K562 (cell line): ENCODE measurements around the gene FMN2. TPM values are rescaled to one million over a fixed set of nuclear protein-coding genes. Genes with fewer than 3 reads are reported as not detected.

Source experiments
- ATAC-seq: fragments of 200-7000 bp; cut with Tn5 transposase; 3 replicates; pipeline ENCODE4 v1.9.1; 2020; ENCODE audit warnings: moderate library complexity
- BruUV-seq: library from RNA; stranded (reverse); fragments of 400-500 nt; replicated peaks from 2 replicates; lab custom pipeline; 2021; lab: Mats Ljungman, UMichigan
- CTCF ChIA-PET: fragments of 300-600 bp; formaldehyde crosslinking; extraction: SDS; loops from one replicate; lab custom pipeline; 2021; ENCODE audit warnings: low intra/inter-chr PET ratio; lab: Yijun Ruan, JAX
- POLR2A ChIA-PET: fragments of 300-600, 350-650 bp; sonication (Branson Sonifier 250); formaldehyde crosslinking; extraction: SDS; loops from one replicate; lab custom pipeline; 2021; ENCODE audit warnings: antibody characterized with exemption, inconsistent platforms; lab: Yijun Ruan, JAX
- DNase-seq, 4 experiments: peaks; one replicate each; pipeline versions ENCODE4 v3.0.0 to v3.0.0-alpha.2; 2011 to 2018; ENCODE audit warnings: low spot score in 3 of 4, mixed read lengths in 3 of 4; ENCODE audit errors: extremely low read depth in 1 of 4
- FAIRE-seq: peaks from 2 replicates; lab custom pipeline; 2011; peaks lifted over from hg19 to GRCh38; lab: Jason Lieb, UNC
- H2AFZ ChIP-seq: 2 replicates; pipeline ENCODE4 v1.6.0; 2011; ENCODE audit warnings: low read depth, low read length, control low read depth, inconsistent platforms
- H3K27ac ChIP-seq: fragments of 200-600 bp; 3 replicates; pipeline ENCODE4 v1.8.0; 2011; ENCODE audit warnings: low read depth, mild to moderate bottlenecking, control low read depth, inconsistent platforms, low read length, moderate library complexity, mixed read lengths; ENCODE audit errors: extremely low read depth
- H3K27me3 ChIP-seq, 2 experiments: fragments of 300-600 bp in 1 of 2; 2 replicates in 1 of 2; 3 replicates in 1 of 2; pipeline versions ENCODE4 v1.6.0 to v1.8.0; 2011; ENCODE audit warnings: inconsistent platforms in 2 of 2, low read length in 2 of 2, mild to moderate bottlenecking in 1 of 2, mixed read lengths in 1 of 2, moderate library complexity in 1 of 2; ENCODE audit not compliant: control insufficient read depth in 2 of 2, insufficient read depth in 2 of 2
- H3K36me3 ChIP-seq: fragments of 300-600 bp; 3 replicates; pipeline ENCODE4 v1.8.0; 2011; ENCODE audit warnings: mild to moderate bottlenecking, low read length, inconsistent platforms; ENCODE audit not compliant: control insufficient read depth, insufficient read depth
- H3K4me1 ChIP-seq, 2 experiments: fragments of 200-600 bp in 1 of 2; replicated peaks in 1 of 2; 2 replicates in 1 of 2; 3 replicates in 1 of 2; pipeline versions ENCODE4 v1.5.1 to v1.8.0; 2011; ENCODE audit warnings: inconsistent platforms in 2 of 2, low read length in 2 of 2, mild to moderate bottlenecking in 1 of 2, mixed read lengths in 1 of 2, moderate library complexity in 1 of 2; ENCODE audit not compliant: control insufficient read depth in 2 of 2, insufficient read depth in 2 of 2
- H3K4me2 ChIP-seq: 2 replicates; pipeline ENCODE4 v1.6.1; 2011; ENCODE audit warnings: low read length, control low read depth, inconsistent platforms, mixed read lengths; ENCODE audit not compliant: insufficient read depth
- H3K4me3 ChIP-seq: fragments of 200-600 bp; sonication (generic), shearing (Covaris generic); 2 replicates; pipeline ENCODE4 v1.5.1; 2016; ENCODE audit warnings: control low read depth, inconsistent platforms
- H3K79me2 ChIP-seq: fragments of 200-600 bp; 3 replicates; pipeline ENCODE4 v1.8.0; 2011; ENCODE audit warnings: low read length, inconsistent platforms; ENCODE audit not compliant: control insufficient read depth, insufficient read depth
- H3K9ac ChIP-seq, 2 experiments: 2 replicates each; pipeline versions ENCODE4 v1.6.0 to v1.6.1; 2011; ENCODE audit warnings: low read depth in 2 of 2, low read length in 2 of 2, control low read depth in 1 of 2, inconsistent platforms in 1 of 2, mild to moderate bottlenecking in 1 of 2, mixed read lengths in 1 of 2; ENCODE audit not compliant: insufficient read depth in 1 of 2
- H3K9me1 ChIP-seq: one replicate; pipeline ENCODE4 v1.6.0; 2011; ENCODE audit warnings: inconsistent platforms, mild to moderate bottlenecking, low read length, moderate library complexity; ENCODE audit not compliant: control insufficient read depth, insufficient read depth
- H3K9me3 ChIP-seq: replicated peaks from 2 replicates; pipeline ENCODE4 v1.5.1; 2011; ENCODE audit warnings: low read depth, low read length, inconsistent platforms; ENCODE audit not compliant: control insufficient read depth, insufficient read depth
- H4K20me1 ChIP-seq: replicated peaks from 2 replicates; pipeline ENCODE4 v1.6.1; 2011; ENCODE audit warnings: low read length, inconsistent platforms, mixed read lengths; ENCODE audit not compliant: control insufficient read depth, insufficient read depth
- EP300 ChIP-seq: IDR thresholded peaks from 2 replicates; pipeline ENCODE4 v1.6.1; 2012; ENCODE audit warnings: low read length, improper control_type of control experiment
- ETV6 ChIP-seq, 3 experiments: fragments of 150-350 bp in 1 of 3; sonication (generic) in 1 of 3; formaldehyde crosslinking in 1 of 3; IDR thresholded peaks; 2 replicates each; pipeline versions ENCODE4 v1.6.1 to v1.8.0; 2014 to 2022; ENCODE audit warnings: borderline replicate concordance in 2 of 3, low read depth in 2 of 3, antibody characterized with exemption in 1 of 3, low read length in 1 of 3, mild to moderate bottlenecking in 1 of 3, missing genetic modification reagents in 1 of 3
- HNRNPL ChIP-seq: fragments of 200-400 bp; formaldehyde crosslinking; IDR thresholded peaks from 2 replicates; pipeline ENCODE4 v1.6.1; 2017; ENCODE audit warnings: low read depth, mild to moderate bottlenecking, low read length
- ID3 ChIP-seq, 2 experiments: fragments of 250-450 bp in 1 of 2; fragments of 450-650 bp in 1 of 2; sonication (Bioruptor Pico) in 1 of 2; IDR thresholded peaks; 2 replicates each; pipeline versions ENCODE4 v1.6.1 to v1.8.0; 2016 to 2021; ENCODE audit warnings: mild to moderate bottlenecking in 2 of 2, moderate library complexity in 2 of 2, missing compliant biosample characterization in 1 of 2, missing genetic modification characterization in 1 of 2
- IRF2 ChIP-seq: sonication (generic); formaldehyde crosslinking; IDR thresholded peaks from 2 replicates; pipeline ENCODE4 v1.8.1; 2022; ENCODE audit warnings: mild to moderate bottlenecking, missing genetic modification reagents
- NCOA4 ChIP-seq: fragments of 450-650 bp; IDR thresholded peaks from 2 replicates; pipeline ENCODE4 v1.6.1; 2018; ENCODE audit warnings: mild to moderate bottlenecking; ENCODE audit not compliant: partially characterized antibody
- NONO ChIP-seq, 2 experiments: fragments of 200-400 bp in 1 of 2; fragments of 450-650 bp in 1 of 2; formaldehyde crosslinking in 1 of 2; IDR thresholded peaks; 2 replicates each; pipeline ENCODE4 v1.6.1; 2017; ENCODE audit warnings: low read depth in 2 of 2, mild to moderate bottlenecking in 2 of 2, moderate library complexity in 2 of 2, low read length in 1 of 2
- PHB ChIP-seq: fragments of 250-450 bp; sonication (Bioruptor Pico); IDR thresholded peaks from 2 replicates; pipeline ENCODE4 v1.5.0; 2021
- POLR2AphosphoS2 ChIP-seq: IDR thresholded peaks from 2 replicates; pipeline ENCODE4 v1.6.1; 2012; ENCODE audit warnings: low read length, improper control_type of control experiment
- PTBP1 ChIP-seq: fragments of 200-400 bp; formaldehyde crosslinking; IDR thresholded peaks from 2 replicates; pipeline ENCODE4 v1.6.1; 2017; ENCODE audit warnings: low read depth, low read length
- RBM22 ChIP-seq: fragments of 200-400 bp; formaldehyde crosslinking; IDR thresholded peaks from 2 replicates; pipeline ENCODE4 v1.6.1; 2018; ENCODE audit warnings: low read length, low read depth; ENCODE audit not compliant: poor library complexity, severe bottlenecking
- ZFP36 ChIP-seq: fragments of 150-350 bp; IDR thresholded peaks from 2 replicates; pipeline ENCODE4 v1.6.1; 2018; ENCODE audit warnings: low read length, low read depth; ENCODE audit not compliant: partially characterized antibody
- ZNF449 ChIP-seq: fragments of 250-450 bp; sonication (Bioruptor Pico); IDR thresholded peaks from 2 replicates; pipeline ENCODE4 v1.8.0; 2022; ENCODE audit warnings: moderate library complexity, mild to moderate bottlenecking, inconsistent platforms
- WGBS: fragments of 100-300 bp; shearing (Covaris generic); methylation state at CpG from one replicate; pipeline ENCODE4 v1.1.6; 2016; ENCODE audit warnings: low coverage, mixed read lengths; ENCODE audit not compliant: insufficient coverage; ENCODE audit errors: missing lambda C conversion rate; 5-methylcytosine and 5-hydroxymethylcytosine counted together
- in situ Hi-C: fragments of 300-500 bp; cut with MboI; formaldehyde crosslinking; loops from 4 replicates; pipeline ENCODE4 v1.15.0; 2018; ENCODE audit warnings: inconsistent platforms, mixed read lengths
- intact Hi-C: fragments of 100-400 bp; cut with micrococcal nuclease; formaldehyde crosslinking; loops from 2 replicates; pipeline ENCODE4 v1.14.2; 2022
- polyA plus RNA-seq, 8 experiments: library from polyadenylated mRNA; depleted of rRNA in 4 of 8; stranded (reverse) in 5 of 8; unstranded in 3 of 8; fragments of >200 nt; fragmentation: Nextera tagmentation in 2 of 8; fragmentation: Illumina TruSeq in 1 of 8; extraction: Ambion mirVana in 2 of 8; extraction: Trizol in 1 of 8; gene quantifications; 2 replicates each; pipeline versions ENCODE4 v1.2.1 to v1.2.3, GENCODE V29; 2011 to 2014; ENCODE audit warnings: inconsistent platforms in 1 of 8, missing spikeins in 1 of 8
- total RNA-seq, 7 experiments: library from RNA; depleted of rRNA in 6 of 7; stranded (reverse); fragments of >200 nt in 6 of 7; fragmentation: Illumina TruSeq in 2 of 7; extraction: Trizol in 2 of 7; gene quantifications; 2 replicates each; pipeline versions ENCODE4 v1.2.1 to v1.2.3, GENCODE V29; 2011 to 2021; ENCODE audit warnings: low replicate concordance in 1 of 7
- TF ChIP-seq, protein P1 (sequence below): fragments of 150-350 bp; conservative IDR thresholded peaks from 2 replicates; pipeline ENCODE4 v1.6.1; 2014; ENCODE audit warnings: low read length

Gene FMN2
- total and polyA plus RNA-seq, 9 of the 15 experiments (the other 6 are each of a cell fraction or from before 2014, with no cell fraction given), result 0.15 to 0.45 (median 0.16) TPM; not detected in 3

GRCh38 chr1:240417317-240417716, 325.6 kb downstream of the FMN2 start:
- H3K27ac ChIP-seq, result no peak overlapping the region
- no peaks in the 10 kb centered on the region for H3K4me1 ChIP-seq
- H3K4me3 ChIP-seq, result no peak overlapping the region
- no peak for DNase-seq
- H4K20me1 ChIP-seq, result no peaks in the 10 kb centered on the region
- FAIRE-seq, result no peak
- intact Hi-C loops, result no loop called here
- no TSS peak for BruUV-seq
- no peak overlapping the region for H2AFZ ChIP-seq
- H3K79me2 ChIP-seq, result no peaks in the 10 kb centered on the region
- in situ Hi-C loops, result no loop called here
- H3K9me3 ChIP-seq, result no peaks in the 10 kb centered on the region
- POLR2A ChIA-PET, result no interaction called here
- H3K9ac ChIP-seq, result no peak overlapping the region
- H3K9me1 ChIP-seq, result no peaks in the 10 kb centered on the region
- no peaks in the 10 kb centered on the region for H3K27me3 ChIP-seq
- no peak for ATAC-seq
- no peaks in the 10 kb centered on the region for H3K36me3 ChIP-seq
- no peak overlapping the region for H3K4me2 ChIP-seq
- WGBS, result 8% methylated on average over 2 of the region's 2 CpGs
- CTCF ChIA-PET, result no interaction called here
- no peak for TF ChIP-seq PHB (CRISPR knock-in tag)
- TF ChIP-seq RBM22, result no peak
- TF ChIP-seq NONO (IDR thresholded peaks at IDR 0.05; ENCODE audit: low read depth in 2 of 2, low read length in 1 of 2), result no peak
- TF ChIP-seq ZFP36, result no peak
- no peak for TF ChIP-seq PTBP1
- no peak for TF ChIP-seq POLR2AphosphoS2
- no peak for TF ChIP-seq NCOA4
- no peak for TF ChIP-seq ZNF449 (CRISPR knock-in tag)
- TF ChIP-seq HNRNPL, result no peak
- TF ChIP-seq ID3 (CRISPR knock-in tag; IDR thresholded peaks at IDR 0.05), result no peak
- TF ChIP-seq ID3 (tag; IDR thresholded peaks at IDR 0.05), result no peak
- no peak for TF ChIP-seq IRF2 (CRISPR knock-in tag)
- TF ChIP-seq ETV6 (IDR thresholded peaks at IDR 0.05; ENCODE audit: borderline replicate concordance in 1 of 2, low read depth in 2 of 2, low read length in 1 of 2), result no peak
- no peak for TF ChIP-seq ETV6 (CRISPR knock-in tag; IDR thresholded peaks at IDR 0.05; ENCODE audit: borderline replicate concordance)
- TF ChIP-seq EP300, result no peak
- TF ChIP-seq, protein P1, sequence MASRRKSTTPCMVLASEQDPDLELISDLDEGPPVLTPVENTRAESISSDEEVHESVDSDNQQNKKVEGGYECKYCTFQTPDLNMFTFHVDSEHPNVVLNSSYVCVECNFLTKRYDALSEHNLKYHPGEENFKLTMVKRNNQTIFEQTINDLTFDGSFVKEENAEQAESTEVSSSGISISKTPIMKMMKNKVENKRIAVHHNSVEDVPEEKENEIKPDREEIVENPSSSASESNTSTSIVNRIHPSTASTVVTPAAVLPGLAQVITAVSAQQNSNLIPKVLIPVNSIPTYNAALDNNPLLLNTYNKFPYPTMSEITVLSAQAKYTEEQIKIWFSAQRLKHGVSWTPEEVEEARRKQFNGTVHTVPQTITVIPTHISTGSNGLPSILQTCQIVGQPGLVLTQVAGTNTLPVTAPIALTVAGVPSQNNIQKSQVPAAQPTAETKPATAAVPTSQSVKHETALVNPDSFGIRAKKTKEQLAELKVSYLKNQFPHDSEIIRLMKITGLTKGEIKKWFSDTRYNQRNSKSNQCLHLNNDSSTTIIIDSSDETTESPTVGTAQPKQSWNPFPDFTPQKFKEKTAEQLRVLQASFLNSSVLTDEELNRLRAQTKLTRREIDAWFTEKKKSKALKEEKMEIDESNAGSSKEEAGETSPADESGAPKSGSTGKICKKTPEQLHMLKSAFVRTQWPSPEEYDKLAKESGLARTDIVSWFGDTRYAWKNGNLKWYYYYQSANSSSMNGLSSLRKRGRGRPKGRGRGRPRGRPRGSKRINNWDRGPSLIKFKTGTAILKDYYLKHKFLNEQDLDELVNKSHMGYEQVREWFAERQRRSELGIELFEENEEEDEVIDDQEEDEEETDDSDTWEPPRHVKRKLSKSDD, result no peak
